ENCODE data around the gene CERS2. TPM values are rescaled to one million over a fixed set of nuclear protein-coding genes. Genes with fewer than 3 reads are reported as not detected.

The CERS2 gene
- total RNA-seq, 2 donors from 2014 or later = 70.9 to 84.8 TPM

GRCh38 chr1:150976879-150977694 lies 2.5 kb upstream of the CERS2 start:
- peak in 2 of 3 donors; percentile 37 to 43 for TF ChIP-seq POLR2A (IDR thresholded peaks at IDR 0.05)
- TF ChIP-seq CTCF (IDR thresholded peaks at IDR 0.05) = no peak
- no peaks in the 10 kb centered on the region for H3K9me3 ChIP-seq
- H3K4me1 ChIP-seq = peaks cover 55% of the 10 kb centered on the region
- H3K27me3 ChIP-seq = no peaks in the 10 kb centered on the region
- H3K36me3 ChIP-seq (replicated peaks in 1 of 2; ENCODE audit: insufficient read depth in 1 of 2, low read depth in 2 of 2) = no peaks in the 10 kb centered on the region
- H3K4me3 ChIP-seq = no peak overlapping the region
- DNase-seq (peak; percentile 63 to 89 (median 80)), ATAC-seq (no peak)
- intact Hi-C loops (cut with DNase I) = no loop called here
- 46 to 60% methylated on average over 10 to 11 of the region's 11 CpGs for WGBS, 2 donors
- peak overlapping the region; percentile 49 to 75 (median 64) for H3K27ac ChIP-seq

GRCh38 chr1:150976401-150976821 lies 1.8 kb upstream of the CERS2 start:
- intact Hi-C loops (cut with DNase I) = no loop called here
- Histone ChIP-seq H3K36me3 (replicated peaks in 1 of 2; ENCODE audit: insufficient read depth in 1 of 2, low read depth in 2 of 2) (no peaks in the 10 kb centered on the region), H3K27me3 (no peaks in the 10 kb centered on the region), H3K9me3 (no peaks in the 10 kb centered on the region), H3K27ac (peak overlapping the region in 3 of 4 donors; percentile 15 to 75 (median 64)), H3K4me1 (peaks cover 61% of the 10 kb centered on the region), H3K4me3 (no peak overlapping the region)
- no peak for DNase-seq
- 90 to 91% methylated on average over 9 of the region's 9 CpGs for WGBS, 2 donors
- TF ChIP-seq CTCF (IDR thresholded peaks at IDR 0.05) = no peak
- TF ChIP-seq POLR2A (IDR thresholded peaks at IDR 0.05) = no peak
- ATAC-seq = no peak

- Histone ChIP-seq H3K27me3 (no peaks in the 10 kb centered on the region), H3K9me3 (no peaks in the 10 kb centered on the region), H3K4me3 (peak overlapping the region; percentile 44 to 79), H3K4me1 (peaks cover 67% of the 10 kb centered on the region), H3K27ac (peak overlapping the region; percentile 90 to 92 (median 92)), H3K36me3 (replicated peaks in 1 of 2; ENCODE audit: insufficient read depth in 1 of 2, low read depth in 2 of 2) (no peaks in the 10 kb centered on the region)
- TF ChIP-seq POLR2A (IDR thresholded peaks at IDR 0.05) (peak in 1 of 3 donors; percentile 21), CTCF (IDR thresholded peaks at IDR 0.05) (no peak)
- ATAC-seq = peak; percentile 43
- DNase-seq = peak; percentile 37 to 49 (median 48)
- intact Hi-C loops (cut with DNase I) = no loop called here
- 0% methylated on average over 4 to 58 of the region's 67 CpGs for WGBS, 2 donors
These were observed 627 bp downstream of the CERS2 start for GRCh38 chr1:150973836-150974579.

- H3K9me3 ChIP-seq = no peaks in the 10 kb centered on the region
- intact Hi-C loops (cut with DNase I) = no loop called here
- ATAC-seq (no peak), DNase-seq (peak in 3 of 4 donors; percentile 25 to 28 (median 27))
- peak overlapping the region; percentile 90 to 92 (median 92) for H3K27ac ChIP-seq
- WGBS, 2 donors = 13 to 17% methylated on average over 6 to 13 of the region's 15 CpGs
- H3K4me1 ChIP-seq = peaks cover 61% of the 10 kb centered on the region
- H3K36me3 ChIP-seq (replicated peaks in 1 of 2; ENCODE audit: insufficient read depth in 1 of 2, low read depth in 2 of 2) = peaks cover 0 to 5% of the 10 kb centered on the region in 2 donors
- TF ChIP-seq POLR2A (IDR thresholded peaks at IDR 0.05) = no peak
- TF ChIP-seq CTCF (IDR thresholded peaks at IDR 0.05) = no peak
- no peaks in the 10 kb centered on the region for H3K27me3 ChIP-seq
- peak overlapping the region; percentile 44 to 79 for H3K4me3 ChIP-seq
These were observed 1.3 kb downstream of the CERS2 start for GRCh38 chr1:150973258-150973835.
